Spleen (tissue), 7 donors: ENCODE data around the gene RAPGEFL1.

Experiments used
- CTCF ChIP-seq, 11 experiments: fragments of 200-600 bp in 7 of 11; fragments of 450-650 bp in 4 of 11; sonication (generic) in 4 of 11; IDR thresholded peaks in 8 of 11; conservative IDR thresholded peaks in 3 of 11; 1 replicate in 7 of 11; 2 replicates in 4 of 11; pipeline versions ENCODE4 v1.4.0 to v1.8.0; 2016 to 2021; ENCODE audit warnings: antibody characterized with exemption in 11 of 11, inconsistent platforms in 4 of 11, mild to moderate bottlenecking in 1 of 11
- POLR2A ChIP-seq, 3 donors: fragments of 450-650 bp; IDR thresholded peaks; one replicate each; pipeline ENCODE4 v1.5.1; 2017; ENCODE audit warnings: antibody characterized with exemption in 3 of 3, mild to moderate bottlenecking in 1 of 3
- donor health status: DM: no; HTN: no; CAD: no; lungs with moderate emphysema.
- donor health status: DM: no; HTN: no; CAD: no.
- donor health status: DM: no; HTN: no; CAD: no.

- no peak for TF ChIP-seq CTCF (IDR thresholded peaks at IDR 0.05 in 8 of 11, conservative IDR thresholded peaks at IDR 0.05 in 3 of 11)
- TF ChIP-seq POLR2A (IDR thresholded peaks at IDR 0.05), result no peak
Measured at GRCh38 chr17:40197550-40197949, 20.3 kb downstream of the RAPGEFL1 start.
